GM13977 (cell line): ENCODE measurements around the gene ADCY10.

Experiments
- DNase-seq: peaks from one replicate; pipeline ENCODE4 v3.0.0; 2012; ENCODE audit warnings: low spot score
- CTCF ChIP-seq: IDR thresholded peaks from 2 replicates; pipeline ENCODE4 v1.5.1; 2012; ENCODE audit warnings: mild to moderate bottlenecking, control low read depth; ENCODE audit not compliant: insufficient read depth; ENCODE audit errors: extremely low read depth, missing control alignments
- in situ Hi-C: fragments of 300-500 bp; cut with MboI; formaldehyde crosslinking; loops from one replicate; pipeline ENCODE4 v1.12.0; 2022; ENCODE audit warnings: low sequenced_read_pairs, low pct_unique_long_range_greater_than_20kb, mixed read lengths, inconsistent platforms; ENCODE audit not compliant: unreplicated experiment

ADCY10 gene

GRCh38 chr1:167782946-167783345 lies 131.0 kb downstream of the ADCY10 start:
- in situ Hi-C loops, result loop anchor here (10.0 kb wide), 1 partner anchor 58 kb away; the partner anchor contains the start of gene MPZL1
- no peak for TF ChIP-seq CTCF
- no peak for DNase-seq

GRCh38 chr1:167781558-167781957 lies 132.4 kb downstream of the ADCY10 start:
- in situ Hi-C loops, result loop anchor here (10.0 kb wide), 1 partner anchor 57 kb away; the partner anchor contains the start of gene MPZL1
- no peak for TF ChIP-seq CTCF
- DNase-seq, result no peak

DNA sequence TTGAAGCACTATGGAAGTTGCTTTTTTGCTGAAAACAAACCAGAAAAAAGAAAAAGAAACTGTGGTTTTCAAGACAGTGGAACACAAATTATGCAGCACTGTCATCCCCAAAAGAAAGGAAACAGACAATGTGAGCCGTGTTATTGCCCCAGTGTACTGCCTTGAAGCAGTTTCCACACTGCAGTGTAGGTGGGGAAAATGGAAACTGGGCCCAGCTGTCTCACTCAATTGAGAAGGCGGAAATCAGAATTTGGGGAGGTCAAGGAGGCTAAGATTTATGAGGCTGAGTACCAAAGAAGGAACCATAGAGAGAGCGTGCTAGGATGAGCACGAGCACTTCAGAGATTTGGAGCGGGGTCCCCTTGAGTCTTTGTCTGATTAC lies 136.7 kb downstream of the ADCY10 start:
- DNase-seq, result no peak
- TF ChIP-seq CTCF, result no peak
- in situ Hi-C loops, result no loop called here

GRCh38 chr1:167776616-167777268 lies 137.2 kb downstream of the ADCY10 start:
- in situ Hi-C loops, result no loop called here
- DNase-seq, result no peak

GRCh38 chr1:167776151-167776550 lies 137.8 kb downstream of the ADCY10 start:
- TF ChIP-seq CTCF, result no peak
- DNase-seq, result no peak
- in situ Hi-C loops, result no loop called here

More at GRCh38 chr1:167776616-167777268, 137.2 kb downstream of the ADCY10 start:
- no peak for TF ChIP-seq CTCF

DNA sequence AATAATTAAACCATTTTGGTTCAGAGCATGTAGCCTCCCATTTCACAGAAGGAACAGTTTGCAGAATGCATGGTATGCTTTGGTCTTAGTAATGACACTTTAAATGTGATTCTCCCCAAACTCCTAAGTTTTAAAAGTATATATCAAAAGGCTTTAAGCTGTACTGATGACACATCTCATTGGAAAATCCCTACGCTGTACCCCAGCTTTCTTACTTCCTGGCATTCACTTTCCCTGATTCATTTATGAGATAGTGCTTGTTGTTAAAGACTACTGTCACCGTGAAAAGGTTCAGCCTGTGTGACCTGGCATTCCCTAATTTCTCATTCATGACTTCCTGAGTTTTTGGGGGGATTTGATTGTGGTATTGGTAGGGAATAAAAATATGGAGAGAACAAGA lies 138.8 kb downstream of the ADCY10 start:
- DNase-seq, result no peak
- TF ChIP-seq CTCF, result no peak
- in situ Hi-C loops, result no loop called here
